Activated CD8-positive, alpha-beta memory T cell treated with anti-CD3 and anti-CD28 coated beads, Interleukin-2, amount 50 U/mL, for 1 hour (primary cell): ENCODE measurements around the gene RARS2.
"Not testable (repeated sequence)": the region's sequence is repeated elsewhere in the genome, so short reads cannot be mapped to it uniquely, and the experiment has no call there.

Experiments
- DNase-seq: peaks from one replicate; pipeline ENCODE4 v3.0.0-alpha.2; 2020; ENCODE audit errors: extremely low read depth

Gene RARS2

GRCh38 chr6:87501809-87502572, 87.8 kb downstream of the RARS2 start:
- DNase-seq: no peak

- DNase-seq: no peak
Measured at GRCh38 chr6:87498048-87498447, 91.7 kb downstream of the RARS2 start.

GRCh38 chr6:87494761-87495422, 94.9 kb downstream of the RARS2 start:
- no peak for DNase-seq

- not testable (repeated sequence) for DNase-seq
Measured at GRCh38 chr6:87489326-87489725, 100.5 kb downstream of the RARS2 start.

- no peak for DNase-seq
Measured at GRCh38 chr6:87487555-87487954, 102.2 kb downstream of the RARS2 start.

GRCh38 chr6:87484491-87484890, 105.3 kb downstream of the RARS2 start:
- DNase-seq: no peak

GRCh38 chr6:87483929-87484328, 105.9 kb downstream of the RARS2 start:
- no peak for DNase-seq

- no peak for DNase-seq
Measured at GRCh38 chr6:87482366-87482765, 107.4 kb downstream of the RARS2 start.

- no peak for DNase-seq
Measured at GRCh38 chr6:87481931-87482330, 107.9 kb downstream of the RARS2 start.

- DNase-seq: peak; percentile 13
Measured at GRCh38 chr6:87473419-87473903, 116.3 kb downstream of the RARS2 start.

GRCh38 chr6:87472525-87473418, 117.0 kb downstream of the RARS2 start, which contains the start of gene SLC35A1:
SLC35A1 (plus strand) TSS chr6:87472974; CDS start chr6:87473004, 30 bp downstream.
- DNase-seq: peak; percentile 44

GRCh38 chr6:87465051-87465450, 124.7 kb downstream of the RARS2 start:
- DNase-seq: no peak
